GM23338 (cell line): ENCODE measurements around the gene TAF1D. TPM values are rescaled to one million over a fixed set of nuclear protein-coding genes. Genes with fewer than 3 reads are reported as not detected.

Experiments
- ATAC-seq: fragments of 200-7000 bp; cut with Tn5 transposase; 3 replicates; pipeline ENCODE4 v1.9.1; 2020
- DNase-seq: peaks from one replicate; pipeline ENCODE4 v3.0.0-alpha.2; 2015; ENCODE audit warnings: low spot score
- H2AFZ ChIP-seq: fragments of 200-600 bp; sonication (generic); 2 replicates; pipeline ENCODE4 v1.8.0; 2016; ENCODE audit warnings: antibody characterized with exemption, mild to moderate bottlenecking, moderate library complexity
- H3F3A ChIP-seq: fragments of 200-600 bp; sonication (generic); replicated peaks from 2 replicates; pipeline ENCODE4 v1.8.0; 2017; ENCODE audit warnings: antibody characterized with exemption, mixed run types, low read depth
- H3K27ac ChIP-seq: fragments of 200-600 bp; sonication (generic); 2 replicates; pipeline ENCODE4 v1.6.1; 2016; ENCODE audit warnings: low read depth
- H3K27me3 ChIP-seq: fragments of 200-600 bp; sonication (generic); 2 replicates; pipeline ENCODE4 v1.8.0; 2016; ENCODE audit warnings: mild to moderate bottlenecking, mixed run types, moderate library complexity; ENCODE audit not compliant: insufficient read depth
- H3K36me3 ChIP-seq: fragments of 200-600 bp; sonication (generic); 2 replicates; pipeline ENCODE4 v1.8.0; 2016; ENCODE audit warnings: mild to moderate bottlenecking; ENCODE audit not compliant: insufficient read depth
- H3K4me1 ChIP-seq: fragments of 200-600 bp; sonication (generic); 2 replicates; pipeline ENCODE4 v1.8.0; 2016; ENCODE audit warnings: mild to moderate bottlenecking, moderate library complexity; ENCODE audit not compliant: insufficient read depth
- H3K4me2 ChIP-seq: fragments of 200-600 bp; sonication (generic); 2 replicates; pipeline ENCODE4 v1.7.1; 2017; ENCODE audit warnings: mixed run types
- H3K4me3 ChIP-seq: fragments of 200-600 bp; sonication (generic); 2 replicates; pipeline ENCODE4 v1.6.1; 2016; ENCODE audit warnings: mixed run types
- H3K79me2 ChIP-seq: fragments of 200-600 bp; sonication (generic); replicated peaks from 2 replicates; pipeline ENCODE4 v1.8.0; 2017; ENCODE audit warnings: mild to moderate bottlenecking; ENCODE audit not compliant: insufficient read depth
- H3K9me2 ChIP-seq: fragments of 200-600 bp; sonication (generic); 2 replicates; pipeline ENCODE4 v1.8.0; 2017; ENCODE audit not compliant: insufficient read depth
- H4K20me1 ChIP-seq: fragments of 200-600 bp; sonication (generic); replicated peaks from 2 replicates; pipeline ENCODE4 v1.8.0; 2017; ENCODE audit warnings: mild to moderate bottlenecking; ENCODE audit not compliant: insufficient read depth
- H3K27ac Mint-ChIP-seq: 2 replicates; pipeline ENCODE4 v1.8.0; 2020; ENCODE audit warnings: inconsistent platforms, mild to moderate bottlenecking, moderate library complexity, mixed read lengths
- H3K27me3 Mint-ChIP-seq: 3 replicates; pipeline ENCODE4 v1.8.0; 2022; ENCODE audit warnings: low read depth, mild to moderate bottlenecking, moderate library complexity, mixed read lengths, inconsistent platforms; ENCODE audit not compliant: insufficient read depth, poor library complexity
- H3K36me3 Mint-ChIP-seq: 3 replicates; pipeline ENCODE4 v1.8.0; 2021; ENCODE audit warnings: low read depth, mild to moderate bottlenecking, inconsistent platforms, moderate library complexity, mixed read lengths
- H3K4me1 Mint-ChIP-seq: 3 replicates; pipeline ENCODE4 v1.8.0; 2020; ENCODE audit warnings: mild to moderate bottlenecking, inconsistent platforms, mixed read lengths
- H3K4me3 Mint-ChIP-seq: 3 replicates; pipeline ENCODE4 v1.8.0; 2021; ENCODE audit warnings: moderate library complexity, mild to moderate bottlenecking, inconsistent platforms, mixed read lengths
- H3K9me3 Mint-ChIP-seq: 3 replicates; pipeline ENCODE4 v1.8.0; 2020; ENCODE audit warnings: moderate library complexity, mild to moderate bottlenecking, inconsistent platforms, mixed read lengths
- CREB1 ChIP-seq: fragments of 250-450 bp; sonication (Bioruptor Pico); IDR thresholded peaks from 2 replicates; pipeline ENCODE4 v1.5.0; 2020; ENCODE audit warnings: low read depth, mild to moderate bottlenecking, moderate library complexity
- EZH2 ChIP-seq: fragments of 200-600 bp; sonication (generic); IDR thresholded peaks from one replicate; pipeline ENCODE4 v1.8.0; 2017; ENCODE audit warnings: antibody characterized with exemption, mild to moderate bottlenecking, low read depth; ENCODE audit not compliant: unreplicated experiment
- EZH2phosphoT487 ChIP-seq: fragments of 200-600 bp; sonication (generic); IDR thresholded peaks from one replicate; pipeline ENCODE4 v1.8.1; 2018; ENCODE audit warnings: antibody characterized with exemption; ENCODE audit not compliant: unreplicated experiment
- JUNB ChIP-seq: IDR thresholded peaks from one replicate; pipeline ENCODE4 v1.6.1; 2016; ENCODE audit warnings: antibody characterized with exemption; ENCODE audit not compliant: unreplicated experiment
- NANOG ChIP-seq: IDR thresholded peaks from 2 replicates; pipeline ENCODE4 v1.6.1; 2016; ENCODE audit warnings: antibody characterized with exemption, borderline replicate concordance
- POLR2AphosphoS5 ChIP-seq: IDR thresholded peaks from 2 replicates; pipeline ENCODE4 v1.6.1; 2016; ENCODE audit warnings: antibody characterized with exemption, low read depth
- STAT1 ChIP-seq: IDR thresholded peaks from one replicate; pipeline ENCODE4 v1.6.1; 2016; ENCODE audit warnings: antibody characterized with exemption; ENCODE audit not compliant: unreplicated experiment
- ZNF114 ChIP-seq: fragments of 250-450 bp; sonication (Bioruptor Pico); IDR thresholded peaks from 2 replicates; pipeline ENCODE4 v1.5.0; 2020; ENCODE audit warnings: mild to moderate bottlenecking, moderate library complexity
- ZNF331 ChIP-seq: fragments of 250-450 bp; sonication (Bioruptor Pico); IDR thresholded peaks from 2 replicates; pipeline ENCODE4 v1.5.0; 2020; ENCODE audit warnings: low read depth, mild to moderate bottlenecking, moderate library complexity
- ZNF462 ChIP-seq: fragments of 250-450 bp; sonication (Bioruptor Pico); IDR thresholded peaks from 2 replicates; pipeline ENCODE4 v1.5.0; 2020; ENCODE audit warnings: mild to moderate bottlenecking, moderate library complexity
- polyA plus RNA-seq: library from polyadenylated mRNA; unstranded; fragments of >200 nt; fragmentation: Nextera tagmentation; extraction: Ambion mirVana; gene quantifications from 2 replicates; pipeline ENCODE4 v1.2.1, GENCODE V29; 2016
- total RNA-seq: library from RNA; depleted of rRNA; stranded (reverse); fragments of >200 nt; shearing (Covaris generic); gene quantifications from 2 replicates; pipeline ENCODE4 v1.2.3, GENCODE V29; 2014
- TF ChIP-seq, protein P1 (sequence below), 2 experiments: fragments of 200-600 bp in 1 of 2; sonication (generic) in 1 of 2; conservative IDR thresholded peaks; 2 replicates each; pipeline versions ENCODE4 v1.5.1 to v1.6.1; 2016 to 2017; ENCODE audit warnings: antibody characterized with exemption in 2 of 2, low read depth in 2 of 2, mild to moderate bottlenecking in 2 of 2, moderate library complexity in 1 of 2
- TF ChIP-seq, protein P2 (sequence below): IDR thresholded peaks from one replicate; pipeline ENCODE4 v1.6.1; 2018; ENCODE audit warnings: antibody characterized with exemption; ENCODE audit not compliant: unreplicated experiment
- TF ChIP-seq, protein P3 (sequence below): IDR thresholded peaks from 2 replicates; pipeline ENCODE4 v1.6.1; 2016; ENCODE audit warnings: antibody characterized with exemption

The TAF1D gene
- total and polyA plus RNA-seq, 2 experiments from 2014 or later, result 240 to 246 TPM

DNA sequence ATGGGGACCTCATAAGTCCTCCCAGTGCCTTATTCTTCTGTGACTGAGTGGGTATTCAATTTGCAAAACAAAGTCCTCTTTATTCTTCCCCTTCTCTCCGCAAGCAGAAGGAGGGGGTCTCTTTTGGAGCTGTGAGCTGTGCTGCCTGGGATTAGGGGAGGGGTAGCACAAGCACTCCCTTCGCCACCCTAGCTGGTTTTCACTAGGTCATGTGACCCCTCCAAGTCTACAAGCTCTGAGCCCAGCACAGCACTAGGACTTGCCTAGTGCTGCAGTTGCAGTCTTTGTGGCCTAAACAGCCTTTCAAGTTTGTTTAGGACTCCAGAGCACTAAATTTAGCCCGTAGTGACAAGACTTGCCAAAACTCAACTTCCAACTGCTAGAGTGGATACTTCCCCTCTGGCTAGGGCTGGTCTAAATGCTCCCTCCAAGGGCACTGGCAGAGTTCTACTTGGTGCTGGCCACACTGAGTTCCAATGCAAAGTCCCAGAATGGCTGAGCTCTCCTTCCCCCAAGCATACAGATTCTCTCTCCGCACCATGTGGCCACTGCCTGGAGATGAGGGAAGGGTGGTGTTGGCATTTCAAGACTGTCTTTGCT is 25.4 kb downstream of the TAF1D start:
- Mint-ChIP-seq H3K27ac (peak overlapping the region; percentile 15; the same call in 1 of the 2 replicates), H3K9me3 (peaks cover 4% of the 10 kb centered on the region; the same call in 1 of the 3 replicates), H3K36me3 (peaks cover 34% of the 10 kb centered on the region), H3K27me3 (peaks cover 2% of the 10 kb centered on the region), H3K4me1 (peaks cover 20% of the 10 kb centered on the region), H3K4me3 (no peak overlapping the region)
- no peaks in the 10 kb centered on the region for H3K36me3 ChIP-seq
- H4K20me1 ChIP-seq, result no peaks in the 10 kb centered on the region; the same call in 1 of the 2 replicates
- no peak overlapping the region for H3K27ac ChIP-seq
- no peak overlapping the region for H3K4me2 ChIP-seq
- no peak for TF ChIP-seq POLR2AphosphoS5
- TF ChIP-seq, protein P1, sequence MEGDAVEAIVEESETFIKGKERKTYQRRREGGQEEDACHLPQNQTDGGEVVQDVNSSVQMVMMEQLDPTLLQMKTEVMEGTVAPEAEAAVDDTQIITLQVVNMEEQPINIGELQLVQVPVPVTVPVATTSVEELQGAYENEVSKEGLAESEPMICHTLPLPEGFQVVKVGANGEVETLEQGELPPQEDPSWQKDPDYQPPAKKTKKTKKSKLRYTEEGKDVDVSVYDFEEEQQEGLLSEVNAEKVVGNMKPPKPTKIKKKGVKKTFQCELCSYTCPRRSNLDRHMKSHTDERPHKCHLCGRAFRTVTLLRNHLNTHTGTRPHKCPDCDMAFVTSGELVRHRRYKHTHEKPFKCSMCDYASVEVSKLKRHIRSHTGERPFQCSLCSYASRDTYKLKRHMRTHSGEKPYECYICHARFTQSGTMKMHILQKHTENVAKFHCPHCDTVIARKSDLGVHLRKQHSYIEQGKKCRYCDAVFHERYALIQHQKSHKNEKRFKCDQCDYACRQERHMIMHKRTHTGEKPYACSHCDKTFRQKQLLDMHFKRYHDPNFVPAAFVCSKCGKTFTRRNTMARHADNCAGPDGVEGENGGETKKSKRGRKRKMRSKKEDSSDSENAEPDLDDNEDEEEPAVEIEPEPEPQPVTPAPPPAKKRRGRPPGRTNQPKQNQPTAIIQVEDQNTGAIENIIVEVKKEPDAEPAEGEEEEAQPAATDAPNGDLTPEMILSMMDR (conservative IDR thresholded peaks at IDR 0.05; ENCODE audit: low read depth in 2 of 2), result no peak
- no peak for TF ChIP-seq EZH2
- no peak for TF ChIP-seq EZH2phosphoT487
- TF ChIP-seq STAT1, result no peak
- TF ChIP-seq, protein P2, sequence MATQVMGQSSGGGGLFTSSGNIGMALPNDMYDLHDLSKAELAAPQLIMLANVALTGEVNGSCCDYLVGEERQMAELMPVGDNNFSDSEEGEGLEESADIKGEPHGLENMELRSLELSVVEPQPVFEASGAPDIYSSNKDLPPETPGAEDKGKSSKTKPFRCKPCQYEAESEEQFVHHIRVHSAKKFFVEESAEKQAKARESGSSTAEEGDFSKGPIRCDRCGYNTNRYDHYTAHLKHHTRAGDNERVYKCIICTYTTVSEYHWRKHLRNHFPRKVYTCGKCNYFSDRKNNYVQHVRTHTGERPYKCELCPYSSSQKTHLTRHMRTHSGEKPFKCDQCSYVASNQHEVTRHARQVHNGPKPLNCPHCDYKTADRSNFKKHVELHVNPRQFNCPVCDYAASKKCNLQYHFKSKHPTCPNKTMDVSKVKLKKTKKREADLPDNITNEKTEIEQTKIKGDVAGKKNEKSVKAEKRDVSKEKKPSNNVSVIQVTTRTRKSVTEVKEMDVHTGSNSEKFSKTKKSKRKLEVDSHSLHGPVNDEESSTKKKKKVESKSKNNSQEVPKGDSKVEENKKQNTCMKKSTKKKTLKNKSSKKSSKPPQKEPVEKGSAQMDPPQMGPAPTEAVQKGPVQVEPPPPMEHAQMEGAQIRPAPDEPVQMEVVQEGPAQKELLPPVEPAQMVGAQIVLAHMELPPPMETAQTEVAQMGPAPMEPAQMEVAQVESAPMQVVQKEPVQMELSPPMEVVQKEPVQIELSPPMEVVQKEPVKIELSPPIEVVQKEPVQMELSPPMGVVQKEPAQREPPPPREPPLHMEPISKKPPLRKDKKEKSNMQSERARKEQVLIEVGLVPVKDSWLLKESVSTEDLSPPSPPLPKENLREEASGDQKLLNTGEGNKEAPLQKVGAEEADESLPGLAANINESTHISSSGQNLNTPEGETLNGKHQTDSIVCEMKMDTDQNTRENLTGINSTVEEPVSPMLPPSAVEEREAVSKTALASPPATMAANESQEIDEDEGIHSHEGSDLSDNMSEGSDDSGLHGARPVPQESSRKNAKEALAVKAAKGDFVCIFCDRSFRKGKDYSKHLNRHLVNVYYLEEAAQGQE, result no peak
- TF ChIP-seq, protein P3, sequence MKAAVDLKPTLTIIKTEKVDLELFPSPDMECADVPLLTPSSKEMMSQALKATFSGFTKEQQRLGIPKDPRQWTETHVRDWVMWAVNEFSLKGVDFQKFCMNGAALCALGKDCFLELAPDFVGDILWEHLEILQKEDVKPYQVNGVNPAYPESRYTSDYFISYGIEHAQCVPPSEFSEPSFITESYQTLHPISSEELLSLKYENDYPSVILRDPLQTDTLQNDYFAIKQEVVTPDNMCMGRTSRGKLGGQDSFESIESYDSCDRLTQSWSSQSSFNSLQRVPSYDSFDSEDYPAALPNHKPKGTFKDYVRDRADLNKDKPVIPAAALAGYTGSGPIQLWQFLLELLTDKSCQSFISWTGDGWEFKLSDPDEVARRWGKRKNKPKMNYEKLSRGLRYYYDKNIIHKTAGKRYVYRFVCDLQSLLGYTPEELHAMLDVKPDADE, result no peak
- TF ChIP-seq ZNF114, result no peak
- TF ChIP-seq NANOG, result no peak
- no peak for TF ChIP-seq CREB1 (CRISPR knock-in tag)
- no peak for TF ChIP-seq ZNF331 (CRISPR knock-in tag)
- TF ChIP-seq ZNF462 (CRISPR knock-in tag), result no peak
- TF ChIP-seq JUNB, result no peak
- DNase-seq, result no peak
- no peaks in the 10 kb centered on the region for H3K27me3 ChIP-seq
- H3K79me2 ChIP-seq, result no peaks in the 10 kb centered on the region; the same call in 1 of the 2 replicates
- no peak overlapping the region for H2AFZ ChIP-seq
- H3K9me2 ChIP-seq, result no peaks in the 10 kb centered on the region
- no peaks in the 10 kb centered on the region for H3K4me1 ChIP-seq
- no peak overlapping the region for H3K4me3 ChIP-seq
- H3F3A ChIP-seq, result no peaks in the 10 kb centered on the region
- peak; percentile 79 for ATAC-seq
